Neural progenitor cell (in vitro differentiated cells): ENCODE results near the gene ZBTB7A. TPM values are rescaled to one million over a fixed set of nuclear protein-coding genes. Genes with fewer than 3 reads are reported as not detected.
A peak's percentile ranks its signal among the peaks of the same experiment; 100 is the strongest.

Experiments used
- DNase-seq: peaks from one replicate; pipeline ENCODE4 v3.0.0-alpha.2; 2016; ENCODE audit warnings: low spot score
- H2AFZ ChIP-seq: fragments of 200-600 bp; sonication (generic); replicated peaks from 2 replicates; pipeline ENCODE4 v1.6.1; 2016; ENCODE audit warnings: antibody characterized with exemption
- H3F3A ChIP-seq: fragments of 200-600 bp; sonication (generic); 2 replicates; pipeline ENCODE4 v1.6.1; 2016; ENCODE audit warnings: antibody characterized with exemption, low read depth
- H3K27ac ChIP-seq: fragments of 200-600 bp; sonication (generic); 2 replicates; pipeline ENCODE4 v1.5.1; 2016; ENCODE audit warnings: mild to moderate bottlenecking
- H3K27me3 ChIP-seq: fragments of 200-600 bp; sonication (generic); 2 replicates; pipeline ENCODE4 v1.6.1; 2016; ENCODE audit warnings: mild to moderate bottlenecking, moderate library complexity
- H3K36me3 ChIP-seq: fragments of 200-600 bp; sonication (generic); 2 replicates; pipeline ENCODE4 v1.5.1; 2016
- H3K4me1 ChIP-seq: fragments of 200-600 bp; sonication (generic); 2 replicates; pipeline ENCODE4 v1.6.1; 2016; ENCODE audit warnings: mixed run types
- H3K4me2 ChIP-seq: fragments of 200-600 bp; sonication (generic); 2 replicates; pipeline ENCODE4 v1.6.1; 2016
- H3K4me3 ChIP-seq: fragments of 200-600 bp; sonication (generic); 2 replicates; pipeline ENCODE4 v1.5.1; 2016
- H3K79me2 ChIP-seq: fragments of 200-600 bp; sonication (generic); 2 replicates; pipeline ENCODE4 v1.6.1; 2016; ENCODE audit warnings: low read depth
- H3K9ac ChIP-seq: fragments of 200-600 bp; sonication (generic); 2 replicates; pipeline ENCODE4 v1.6.1; 2016
- H3K9me3 ChIP-seq: fragments of 200-600 bp; sonication (generic); 2 replicates; pipeline ENCODE4 v1.5.1; 2016; ENCODE audit warnings: low read depth
- H4K20me1 ChIP-seq: fragments of 200-600 bp; sonication (generic); 2 replicates; pipeline ENCODE4 v1.6.1; 2016; ENCODE audit warnings: low read depth
- H3K27ac Mint-ChIP-seq: 3 replicates; pipeline ENCODE4 v1.8.0; 2021; ENCODE audit warnings: mixed read lengths
- H3K27me3 Mint-ChIP-seq: 2 replicates; pipeline ENCODE4 v1.8.0; 2022; ENCODE audit warnings: low read depth, mild to moderate bottlenecking, inconsistent platforms, moderate library complexity, mixed read lengths; ENCODE audit not compliant: insufficient read depth
- H3K36me3 Mint-ChIP-seq: 3 replicates; pipeline ENCODE4 v1.8.0; 2021; ENCODE audit warnings: mixed read lengths
- H3K4me1 Mint-ChIP-seq: 3 replicates; pipeline ENCODE4 v1.8.0; 2021; ENCODE audit warnings: mixed read lengths
- H3K4me3 Mint-ChIP-seq: 3 replicates; pipeline ENCODE4 v1.8.0; 2021; ENCODE audit warnings: mild to moderate bottlenecking, moderate library complexity, mixed read lengths
- H3K9me3 Mint-ChIP-seq: 3 replicates; pipeline ENCODE4 v1.8.0; 2020; ENCODE audit warnings: mixed read lengths
- EZH2 ChIP-seq: fragments of 200-600 bp; sonication (generic); IDR thresholded peaks from 2 replicates; pipeline ENCODE4 v1.6.1; 2017; ENCODE audit warnings: antibody characterized with exemption, mild to moderate bottlenecking, moderate library complexity
- EZH2phosphoT487 ChIP-seq: fragments of 200-600 bp; sonication (generic); IDR thresholded peaks from 2 replicates; pipeline ENCODE4 v1.6.1; 2017; ENCODE audit warnings: antibody characterized with exemption
- total RNA-seq: library from RNA; depleted of rRNA; stranded (reverse); fragments of >200 nt; gene quantifications from 2 replicates; pipeline ENCODE4 v1.2.3, GENCODE V29; 2015; ENCODE audit warnings: low replicate concordance
- TF ChIP-seq, protein P1 (sequence below): fragments of 200-600 bp; sonication (generic); IDR thresholded peaks from 2 replicates; pipeline ENCODE4 v1.5.1; 2017; ENCODE audit warnings: antibody characterized with exemption, mild to moderate bottlenecking

ZBTB7A gene
- total RNA-seq, result 4.0 and 10.0 TPM in 2 replicates

DNA sequence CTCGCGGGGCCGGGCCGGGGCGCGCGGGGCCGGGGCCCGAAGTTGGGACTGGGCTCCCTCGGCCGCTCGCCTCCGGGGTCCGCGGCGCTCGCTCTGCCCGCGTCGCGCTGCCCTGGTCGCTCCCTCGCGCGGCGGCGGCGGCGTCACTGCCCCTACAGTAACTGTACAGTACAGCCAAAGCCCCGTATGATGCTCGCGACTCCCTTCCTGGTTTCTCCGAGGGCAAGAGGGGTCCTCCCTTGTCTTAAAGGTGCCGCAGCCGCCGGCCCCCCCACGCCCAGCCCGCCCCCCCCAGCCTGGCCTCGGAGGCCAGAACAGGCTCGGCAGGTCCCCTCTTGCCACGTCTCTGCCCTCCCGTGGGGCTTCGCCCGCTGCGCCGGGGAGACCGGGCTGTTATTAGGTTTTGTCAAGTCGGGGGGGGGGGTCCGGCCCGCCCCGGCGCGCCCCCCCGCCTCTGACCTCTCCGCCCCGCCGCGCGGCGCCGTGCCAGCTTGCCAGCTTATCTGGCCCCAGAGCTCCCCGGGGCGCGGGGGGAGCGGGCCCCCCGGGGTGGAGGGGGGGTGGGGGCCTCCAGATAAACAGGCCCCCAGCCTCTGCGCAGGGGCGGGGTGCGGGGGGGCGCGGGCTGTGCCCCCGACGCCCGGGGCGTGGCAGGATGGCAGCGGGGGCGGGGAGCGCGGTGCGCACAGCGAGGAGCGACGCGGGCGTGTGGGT is at the start of gene ZBTB7A:
Gene ZBTB7A, minus strand, starts transcription at position 218 of the 714 bp plus-strand sequence. CDS start 11,667 bp downstream, outside the sequence.
- Mint-ChIP-seq H3K9me3 (no peaks in the 10 kb centered on the region), H3K36me3 (no peaks in the 10 kb centered on the region), H3K4me3 (peak within 1 kb of the TSS; percentile 81), H3K27me3 (peaks cover 22% of the 10 kb centered on the region), H3K27ac (no peak within 1 kb of the TSS), H3K4me1 (peaks cover 12% of the 10 kb centered on the region)
- peaks cover 32% of the 10 kb centered on the region for H3F3A ChIP-seq
- H3K4me3 ChIP-seq, result peak within 1 kb of the TSS; percentile 81
- H2AFZ ChIP-seq, result peak within 1 kb of the TSS; percentile 85
- H3K27me3 ChIP-seq, result peaks cover 37% of the 10 kb centered on the region
- no peaks in the 10 kb centered on the region for H3K9me3 ChIP-seq
- H3K79me2 ChIP-seq, result peaks cover 32% of the 10 kb centered on the region
- peak within 1 kb of the TSS; percentile 98 for H3K4me2 ChIP-seq
- peaks cover 32% of the 10 kb centered on the region for H4K20me1 ChIP-seq
- H3K9ac ChIP-seq, result no peak within 1 kb of the TSS
- no peak within 1 kb of the TSS for H3K27ac ChIP-seq
- peaks cover 13% of the 10 kb centered on the region for H3K4me1 ChIP-seq
- no peaks in the 10 kb centered on the region for H3K36me3 ChIP-seq
- peak; percentile 75 for DNase-seq
- TF ChIP-seq EZH2, result no peak
- no peak for TF ChIP-seq EZH2phosphoT487
- TF ChIP-seq, protein P1, sequence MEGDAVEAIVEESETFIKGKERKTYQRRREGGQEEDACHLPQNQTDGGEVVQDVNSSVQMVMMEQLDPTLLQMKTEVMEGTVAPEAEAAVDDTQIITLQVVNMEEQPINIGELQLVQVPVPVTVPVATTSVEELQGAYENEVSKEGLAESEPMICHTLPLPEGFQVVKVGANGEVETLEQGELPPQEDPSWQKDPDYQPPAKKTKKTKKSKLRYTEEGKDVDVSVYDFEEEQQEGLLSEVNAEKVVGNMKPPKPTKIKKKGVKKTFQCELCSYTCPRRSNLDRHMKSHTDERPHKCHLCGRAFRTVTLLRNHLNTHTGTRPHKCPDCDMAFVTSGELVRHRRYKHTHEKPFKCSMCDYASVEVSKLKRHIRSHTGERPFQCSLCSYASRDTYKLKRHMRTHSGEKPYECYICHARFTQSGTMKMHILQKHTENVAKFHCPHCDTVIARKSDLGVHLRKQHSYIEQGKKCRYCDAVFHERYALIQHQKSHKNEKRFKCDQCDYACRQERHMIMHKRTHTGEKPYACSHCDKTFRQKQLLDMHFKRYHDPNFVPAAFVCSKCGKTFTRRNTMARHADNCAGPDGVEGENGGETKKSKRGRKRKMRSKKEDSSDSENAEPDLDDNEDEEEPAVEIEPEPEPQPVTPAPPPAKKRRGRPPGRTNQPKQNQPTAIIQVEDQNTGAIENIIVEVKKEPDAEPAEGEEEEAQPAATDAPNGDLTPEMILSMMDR, result no peak

DNA sequence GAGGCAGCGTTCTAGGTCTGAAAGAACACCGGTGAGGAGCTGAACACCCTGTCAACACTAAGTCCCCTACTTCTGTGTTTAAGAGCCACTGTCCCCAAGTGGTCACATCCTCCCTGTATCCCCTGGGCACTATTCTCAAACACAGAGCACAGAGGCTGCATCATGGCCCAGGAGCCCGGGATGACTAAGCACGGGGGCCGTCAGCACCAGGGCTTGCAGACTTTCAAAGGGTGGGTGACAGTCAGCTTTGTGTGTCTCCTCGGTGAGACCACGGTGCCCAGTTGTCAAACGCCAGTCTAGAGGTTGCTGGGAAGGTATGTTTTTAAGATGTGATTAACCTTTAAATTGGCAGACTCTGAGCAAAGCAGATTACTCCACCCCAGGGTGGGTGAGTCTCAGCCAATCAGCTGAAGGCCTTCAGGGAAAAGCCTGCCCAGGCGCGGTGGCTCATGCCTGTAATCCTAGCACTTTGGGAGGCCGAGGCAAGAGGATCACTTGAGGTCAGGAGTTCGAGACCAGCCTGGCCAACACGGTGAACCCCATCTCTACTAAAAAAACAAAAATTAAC is 49.2 kb upstream of the ZBTB7A start:
- H3K9me3 Mint-ChIP-seq, result no peaks in the 10 kb centered on the region
- H3K36me3 Mint-ChIP-seq, result peaks cover 24% of the 10 kb centered on the region
- H3K9ac ChIP-seq, result no peak overlapping the region
- no peak overlapping the region for H2AFZ ChIP-seq
- H3K4me2 ChIP-seq, result no peak overlapping the region
- peaks cover 6% of the 10 kb centered on the region for H3K27me3 Mint-ChIP-seq
- no peak for TF ChIP-seq EZH2
- H3K79me2 ChIP-seq, result peaks cover 31% of the 10 kb centered on the region
- H3F3A ChIP-seq, result no peaks in the 10 kb centered on the region
- no peak overlapping the region for H3K27ac Mint-ChIP-seq
- H3K4me3 Mint-ChIP-seq, result no peak overlapping the region
- H3K27me3 ChIP-seq, result no peaks in the 10 kb centered on the region
- no peaks in the 10 kb centered on the region for H3K4me1 ChIP-seq
- H3K27ac ChIP-seq, result no peak overlapping the region
- no peak for DNase-seq
- H3K9me3 ChIP-seq, result no peaks in the 10 kb centered on the region
- H3K36me3 ChIP-seq, result no peaks in the 10 kb centered on the region
- H3K4me3 ChIP-seq, result no peak overlapping the region
- H4K20me1 ChIP-seq, result peaks cover 45% of the 10 kb centered on the region
- H3K4me1 Mint-ChIP-seq, result no peaks in the 10 kb centered on the region

GRCh38 chr19:4115050-4115817 is 48.5 kb upstream of the ZBTB7A start:
- Histone ChIP-seq H3K79me2 (peaks cover 24% of the 10 kb centered on the region), H3K9ac (no peak overlapping the region), H3K4me2 (no peak overlapping the region), H3K27ac (no peak overlapping the region), H3K4me1 (no peaks in the 10 kb centered on the region), H3K36me3 (no peaks in the 10 kb centered on the region), H3K4me3 (no peak overlapping the region), H3K27me3 (no peaks in the 10 kb centered on the region), H2AFZ (no peak overlapping the region), H3F3A (no peaks in the 10 kb centered on the region), H3K9me3 (no peaks in the 10 kb centered on the region), H4K20me1 (peaks cover 38% of the 10 kb centered on the region)
- H3K27me3 Mint-ChIP-seq, result peaks cover 6% of the 10 kb centered on the region
- H3K36me3 Mint-ChIP-seq, result peaks cover 29% of the 10 kb centered on the region
- no peak overlapping the region for H3K27ac Mint-ChIP-seq
- no peaks in the 10 kb centered on the region for H3K9me3 Mint-ChIP-seq
- no peak for DNase-seq
- no peaks in the 10 kb centered on the region for H3K4me1 Mint-ChIP-seq
- H3K4me3 Mint-ChIP-seq, result no peak overlapping the region
- TF ChIP-seq, protein P1, result no peak
- TF ChIP-seq EZH2 (no peak), EZH2phosphoT487 (no peak)
